ENCODE data around the gene ARHGEF39.

ARHGEF39 gene

GRCh38 chr9:35675204-35675603 is 10.2 kb upstream of the ARHGEF39 start:
- no peak for DNase-seq (ENCODE audit: low read depth in 2 of 2)

- no peak for DNase-seq (ENCODE audit: low read depth in 2 of 2)
Observed at GRCh38 chr9:35674025-35674361, 9.0 kb upstream of the ARHGEF39 start.

DNA sequence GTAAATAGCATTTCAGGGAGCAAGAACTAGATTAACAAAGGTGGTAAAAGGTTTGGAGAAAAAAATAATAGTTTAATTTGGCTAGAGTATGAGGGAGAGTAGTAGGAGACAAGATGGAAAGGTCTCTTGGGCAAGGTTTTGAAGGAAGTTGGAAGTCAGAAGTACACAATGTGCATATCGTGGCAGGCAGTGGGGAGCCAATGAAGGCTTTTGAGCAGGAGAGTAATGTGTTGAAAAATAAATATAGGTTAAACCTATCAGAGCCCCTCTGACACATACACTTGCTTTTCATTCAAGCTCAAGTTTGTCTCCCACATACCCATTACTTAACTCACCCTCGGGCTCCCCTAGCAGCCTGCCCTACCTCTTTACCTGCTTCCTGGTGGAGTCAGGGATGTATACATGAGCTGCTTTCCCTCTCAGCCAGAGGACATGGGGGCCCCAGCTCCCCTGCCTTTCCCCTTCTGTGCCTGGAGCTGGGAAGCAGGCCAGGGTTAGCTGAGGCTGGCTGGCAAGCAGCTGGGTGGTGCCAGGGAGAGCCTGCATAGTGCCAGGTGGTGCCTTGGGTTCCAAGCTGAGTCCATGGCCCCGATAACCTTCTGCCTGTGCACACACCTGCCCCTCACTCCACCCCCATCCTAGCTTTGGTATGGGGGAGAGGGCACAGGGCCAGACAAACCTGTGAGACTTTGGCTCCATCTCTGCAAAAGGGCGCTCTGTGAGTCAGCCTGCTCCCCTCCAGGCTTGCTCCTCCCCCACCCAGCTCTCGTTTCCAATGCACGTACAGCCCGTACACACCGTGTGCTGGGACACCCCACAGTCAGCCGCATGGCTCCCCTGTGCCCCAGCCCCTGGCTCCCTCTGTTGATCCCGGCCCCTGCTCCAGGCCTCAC is 8.4 kb upstream of the ARHGEF39 start, which contains the start of gene CA9:
Gene CA9 (plus strand): TSS at position 797 of the 893 bp plus-strand sequence. CDS start 32 bp downstream, at position 829.
- no peak for DNase-seq (ENCODE audit: low read depth in 2 of 2)

DNA sequence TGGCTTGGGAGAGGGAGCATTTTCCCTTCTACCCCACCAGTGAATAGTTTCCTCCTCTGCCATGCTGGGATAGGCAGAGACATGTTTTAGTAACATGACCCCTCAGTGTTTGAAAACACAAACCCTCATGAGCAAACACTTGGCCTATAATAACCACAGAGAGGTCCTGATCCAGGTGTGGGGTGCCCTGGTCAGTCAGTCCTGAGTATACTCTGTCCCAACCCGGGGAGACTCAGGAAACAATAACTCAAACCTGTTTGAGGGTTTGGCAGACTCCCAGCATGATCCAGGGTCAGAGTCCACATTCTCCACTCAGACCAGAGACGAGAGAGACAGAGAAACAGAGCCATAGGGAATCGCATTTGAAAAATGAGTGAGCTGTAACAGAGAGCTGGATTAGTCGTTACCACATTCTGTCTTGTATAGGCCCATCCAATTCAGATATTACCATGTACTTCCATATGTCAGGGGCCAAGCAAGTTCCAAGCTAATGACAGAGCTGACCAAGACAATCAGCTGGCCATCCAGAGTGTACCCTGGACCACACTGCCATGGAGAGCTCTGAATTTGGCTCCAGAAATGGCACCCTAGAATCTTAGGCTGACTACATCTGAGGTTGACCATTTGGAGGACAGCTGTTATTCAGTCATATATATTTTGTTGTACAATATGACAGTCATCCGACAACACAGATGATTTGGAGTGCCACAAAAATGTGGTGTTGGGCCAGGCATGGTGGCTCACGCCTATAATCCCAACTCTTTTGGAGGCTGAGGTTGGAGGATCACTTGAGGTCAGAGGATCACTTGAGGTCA is 4.5 kb upstream of the ARHGEF39 start:
- DNase-seq (ENCODE audit: low read depth in 2 of 2): no peak

- no peak for DNase-seq (ENCODE audit: low read depth in 2 of 2)
Observed at GRCh38 chr9:35667939-35668338, 2.9 kb upstream of the ARHGEF39 start.

GRCh38 chr9:35666549-35666948 is 1.6 kb upstream of the ARHGEF39 start:
- no peak for DNase-seq (ENCODE audit: low read depth in 2 of 2)

DNA sequence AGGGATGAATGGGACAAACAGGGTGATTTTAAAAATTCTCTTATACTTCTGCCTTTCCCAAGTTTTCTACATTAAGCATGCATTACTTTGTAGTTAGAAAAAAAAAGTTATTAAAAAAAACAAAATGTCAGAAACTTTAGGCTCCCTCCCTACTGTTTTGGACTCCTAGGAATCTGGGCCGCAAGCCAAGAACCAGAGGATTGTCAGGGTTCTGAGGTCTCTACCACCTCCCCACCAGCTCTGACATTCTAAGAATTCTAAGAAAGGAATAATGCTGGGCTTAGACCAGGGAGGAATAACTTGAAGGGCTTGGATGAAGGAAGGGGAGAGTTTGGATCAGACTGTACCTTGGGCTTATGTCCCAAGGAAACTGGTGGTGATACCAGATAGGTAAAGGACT is 1.1 kb upstream of the ARHGEF39 start:
- no peak for DNase-seq (ENCODE audit: low read depth in 2 of 2)

DNA sequence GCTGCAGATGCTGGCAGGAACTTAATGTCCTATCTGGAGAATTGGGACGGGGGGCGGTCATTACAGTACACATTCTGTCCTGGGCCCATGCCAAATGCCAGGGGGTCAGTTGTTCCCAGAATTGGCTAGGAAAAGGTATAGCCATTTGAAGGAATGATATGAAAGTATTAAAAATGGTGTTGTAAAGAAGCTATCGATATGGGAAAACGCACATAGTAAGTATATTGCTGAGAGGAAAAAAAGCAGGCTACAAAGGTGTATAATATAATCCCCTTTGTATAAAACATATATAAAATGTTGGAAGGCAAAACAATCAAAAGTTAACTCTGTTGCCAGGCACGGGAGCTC is 450 bp upstream of the ARHGEF39 start:
- no peak for DNase-seq (ENCODE audit: low read depth in 2 of 2)

- no peak for DNase-seq (ENCODE audit: low read depth in 2 of 2)
Observed at GRCh38 chr9:35662437-35662836, 2.6 kb downstream of the ARHGEF39 start.

- DNase-seq (ENCODE audit: low read depth in 2 of 2): no peak
Observed at GRCh38 chr9:35661756-35662350, 3.1 kb downstream of the ARHGEF39 start.

GRCh38 chr9:35660966-35661415 is 4.0 kb downstream of the ARHGEF39 start:
- DNase-seq (ENCODE audit: low read depth in 2 of 2): no peak

DNA sequence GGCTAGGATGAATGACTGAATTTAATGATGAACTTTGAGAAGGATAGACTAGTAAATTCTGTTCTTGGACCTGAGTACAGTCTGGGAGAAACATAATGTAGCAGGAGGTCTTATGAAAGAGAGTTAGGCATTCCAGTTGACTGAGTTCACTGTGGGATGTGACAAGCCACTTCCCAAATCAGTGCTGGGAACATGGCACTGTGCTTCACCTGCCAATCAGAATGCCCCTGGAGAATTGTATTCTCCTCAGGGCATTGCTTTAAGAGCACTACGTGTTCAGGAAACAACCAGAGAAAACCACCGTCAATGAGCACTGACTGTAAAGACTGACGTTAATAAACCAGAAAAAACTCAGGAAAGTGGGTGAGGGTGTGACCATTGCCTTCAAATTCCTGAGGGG is 5.7 kb downstream of the ARHGEF39 start:
- no peak for DNase-seq (ENCODE audit: low read depth in 2 of 2)

DNA sequence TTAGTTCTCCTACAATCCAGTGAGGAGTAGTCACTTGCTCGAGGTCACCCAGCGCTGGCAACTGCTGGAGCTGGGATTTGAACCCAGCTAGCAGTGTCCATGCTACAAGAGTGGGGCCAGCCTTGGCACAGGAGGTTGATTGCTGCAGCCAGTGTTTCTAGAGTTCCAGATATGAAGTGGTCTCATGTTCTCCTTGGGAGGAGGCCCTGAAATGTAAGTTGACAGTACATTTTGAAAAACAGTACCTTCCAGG is 6.1 kb downstream of the ARHGEF39 start:
- no peak for DNase-seq (ENCODE audit: low read depth in 2 of 2)

DNA sequence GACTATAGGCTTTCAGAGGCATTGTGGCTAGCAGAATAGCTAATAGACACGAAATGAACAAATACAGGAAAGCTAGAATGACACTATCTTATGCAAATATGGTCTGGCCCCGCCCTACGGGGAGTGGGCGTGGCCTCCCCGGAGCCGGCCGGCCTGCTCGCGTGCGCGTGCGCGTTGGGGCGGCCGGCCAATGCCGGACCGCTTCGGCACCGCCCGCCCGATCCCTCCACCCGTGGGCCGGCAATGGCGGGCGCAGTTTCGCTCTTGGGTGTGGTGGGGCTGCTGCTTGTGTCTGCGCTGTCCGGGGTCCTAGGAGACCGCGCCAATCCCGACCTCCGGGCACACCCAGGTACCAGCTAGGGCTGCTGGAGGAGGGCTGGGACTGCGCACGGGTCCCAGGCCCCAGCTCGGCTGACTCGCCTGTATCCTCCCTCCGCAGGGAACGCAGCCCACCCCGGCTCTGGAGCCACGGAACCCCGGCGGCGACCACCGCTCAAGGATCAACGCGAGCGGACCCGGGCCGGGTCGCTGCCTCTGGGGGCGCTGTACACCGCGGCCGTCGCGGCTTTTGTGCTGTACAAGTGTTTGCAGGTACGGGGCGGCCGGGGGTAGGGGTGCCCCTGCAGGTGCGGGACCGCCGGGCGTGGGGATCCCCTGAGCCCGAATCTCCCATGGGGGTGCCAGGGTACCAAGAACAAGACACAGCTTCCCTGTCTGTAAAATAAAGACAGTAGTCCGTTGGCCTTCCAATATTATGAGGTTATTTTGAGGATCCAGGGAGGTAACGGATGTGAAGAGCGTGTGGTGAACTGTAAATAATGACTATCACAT is 6.6 kb downstream of the ARHGEF39 start, which contains the start of gene CCDC107:
Gene CCDC107 (plus strand): TSS at position 156 of the 831 bp plus-strand sequence. CDS start 88 bp downstream, at position 244.
- peak; percentile 68 to 71 for DNase-seq (ENCODE audit: low read depth in 2 of 2)

- DNase-seq (ENCODE audit: low read depth in 2 of 2): peak; percentile 85 to 94
Observed at GRCh38 chr9:35657546-35658136, 7.4 kb downstream of the ARHGEF39 start, which contains the start of gene RMRP. TSS of gene RMRP (minus strand) at chr9:35658019.

DNA sequence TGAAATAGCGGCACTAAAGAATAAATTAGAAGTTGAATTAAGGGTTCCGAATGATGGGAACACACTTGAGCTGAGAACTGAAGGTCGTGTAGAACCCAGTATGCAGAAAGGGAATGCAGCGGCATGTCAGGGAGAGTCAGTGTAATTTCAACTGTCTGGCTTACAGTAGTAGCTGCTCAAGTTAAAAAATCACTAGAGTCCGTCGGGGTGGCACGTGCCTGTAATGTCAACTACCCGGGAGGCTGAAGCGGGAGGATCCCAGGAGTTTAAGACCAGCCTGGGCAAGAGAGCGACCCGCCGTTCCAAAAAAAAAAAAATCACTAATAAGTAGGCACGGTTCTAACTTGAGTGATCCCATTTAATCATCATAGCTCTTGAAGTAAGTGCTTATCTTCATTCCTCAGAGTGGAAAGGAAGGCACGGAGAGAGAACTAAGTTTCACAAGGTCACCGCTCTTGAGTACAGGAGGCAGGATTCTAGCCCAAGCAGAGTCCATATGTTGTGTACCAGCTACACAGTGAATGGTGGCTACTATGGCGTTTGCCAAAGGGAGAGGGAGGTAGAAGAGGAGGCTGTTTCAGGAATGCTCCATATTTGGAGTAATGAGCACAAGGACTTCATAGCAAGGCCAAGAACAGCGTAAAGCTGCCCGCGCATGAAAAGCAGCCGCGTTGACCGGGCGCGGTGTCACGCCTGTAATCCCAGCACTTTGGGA is 8.0 kb downstream of the ARHGEF39 start:
- DNase-seq (ENCODE audit: low read depth in 2 of 2): no peak

DNA sequence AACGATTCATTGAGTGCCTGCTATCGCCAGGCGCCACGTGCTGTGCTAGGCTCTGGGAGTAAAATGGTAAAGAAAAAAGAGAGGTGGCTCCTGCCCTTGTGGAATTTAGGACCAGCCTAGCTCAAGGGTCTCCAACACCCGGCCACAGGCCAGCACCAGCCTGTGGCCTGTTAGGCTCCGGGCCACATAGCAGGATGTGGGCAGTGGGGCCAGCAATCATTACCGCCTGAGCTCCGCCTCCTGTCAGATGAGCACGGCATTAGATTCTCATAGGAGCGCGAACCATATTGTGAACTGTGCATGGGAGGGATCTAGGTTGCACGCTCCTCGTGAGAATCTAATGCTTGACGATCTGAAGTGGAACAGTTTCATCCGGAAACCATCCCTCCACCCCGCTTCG is 8.6 kb downstream of the ARHGEF39 start:
- DNase-seq (ENCODE audit: low read depth in 2 of 2): no peak

DNA sequence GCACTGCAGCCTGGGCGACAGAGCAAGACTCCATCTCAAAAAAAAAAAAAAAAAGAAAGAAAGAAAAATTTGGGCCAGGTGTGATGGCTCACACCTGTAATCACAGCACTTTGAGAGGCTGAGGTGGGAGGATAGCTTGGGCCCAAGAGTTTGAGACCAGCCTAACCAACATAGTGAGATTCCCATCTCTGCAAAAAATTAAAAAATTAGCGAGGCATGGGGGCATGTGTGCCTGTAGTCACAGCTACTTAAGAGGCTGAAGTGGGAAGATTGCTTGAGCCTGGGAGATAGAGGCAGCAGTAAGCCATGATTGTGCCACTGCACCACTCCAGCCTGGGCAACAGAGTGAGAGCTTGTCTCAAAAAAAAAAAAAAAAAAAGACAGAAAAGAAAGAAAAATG is 11.4 kb downstream of the ARHGEF39 start:
- no peak for DNase-seq (ENCODE audit: low read depth in 2 of 2)

DNA sequence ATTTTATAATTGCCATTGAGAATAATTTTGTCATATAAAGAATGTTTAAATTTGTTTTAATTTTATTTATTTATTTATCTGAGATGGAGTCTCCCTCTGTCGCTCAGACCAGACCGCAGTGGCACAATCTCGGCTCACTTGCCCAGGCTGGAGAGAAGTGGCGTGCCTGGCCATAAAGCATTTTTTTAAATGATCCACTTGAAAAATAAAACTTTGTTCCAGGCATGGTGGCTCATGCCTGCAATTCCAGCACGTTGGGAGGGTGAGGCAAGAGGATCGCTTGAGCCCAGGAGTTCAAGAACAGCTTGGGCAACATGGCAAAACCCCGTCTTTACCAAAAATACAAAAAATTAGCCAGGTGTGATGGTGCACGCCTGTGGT is 12.2 kb downstream of the ARHGEF39 start:
- no peak for DNase-seq (ENCODE audit: low read depth in 2 of 2)

GRCh38 chr9:35651956-35652828 is 12.8 kb downstream of the ARHGEF39 start:
- no peak for DNase-seq (ENCODE audit: low read depth in 2 of 2)

All from stimulated activated CD8-positive, alpha-beta memory T cell treated with anti-CD3 and anti-CD28 coated beads, Interleukin-15, amount 100 ng/mL, for 4 hours (primary cell).